PC-9 (cell line): ENCODE data around the gene MAS1L.

ENCODE experiments used
- EZH2 ChIP-seq: fragments of 200-600 bp; sonication (generic); IDR thresholded peaks from 2 replicates; pipeline ENCODE4 v1.8.0; 2017; ENCODE audit warnings: antibody characterized with exemption, low read depth
- TF ChIP-seq, protein P1 (sequence below): fragments of 200-600 bp; sonication (generic); conservative IDR thresholded peaks from 2 replicates; pipeline ENCODE4 v1.6.1; 2017; ENCODE audit warnings: mixed run types, antibody characterized with exemption, mild to moderate bottlenecking, moderate library complexity

DNA sequence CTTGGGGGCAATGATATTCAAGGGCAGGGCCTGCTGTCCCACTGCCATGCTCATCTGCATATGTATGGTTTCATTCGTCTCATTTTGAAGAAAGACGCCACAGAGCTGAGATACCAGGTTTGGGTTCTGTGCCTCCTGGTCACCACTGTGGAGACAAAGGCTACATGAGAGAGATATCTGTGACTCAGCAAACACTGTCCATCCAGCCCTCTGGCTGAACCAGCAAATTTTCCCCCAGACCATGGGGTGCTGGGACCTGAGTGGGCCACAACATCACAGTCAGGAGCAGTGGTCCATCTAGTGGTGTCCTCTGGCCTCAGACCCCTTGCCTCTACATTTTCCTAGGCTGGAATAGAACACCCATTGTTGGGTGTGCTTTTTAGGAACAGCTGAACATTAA lies at the start of gene MAS1L:
- TF ChIP-seq, protein P1, sequence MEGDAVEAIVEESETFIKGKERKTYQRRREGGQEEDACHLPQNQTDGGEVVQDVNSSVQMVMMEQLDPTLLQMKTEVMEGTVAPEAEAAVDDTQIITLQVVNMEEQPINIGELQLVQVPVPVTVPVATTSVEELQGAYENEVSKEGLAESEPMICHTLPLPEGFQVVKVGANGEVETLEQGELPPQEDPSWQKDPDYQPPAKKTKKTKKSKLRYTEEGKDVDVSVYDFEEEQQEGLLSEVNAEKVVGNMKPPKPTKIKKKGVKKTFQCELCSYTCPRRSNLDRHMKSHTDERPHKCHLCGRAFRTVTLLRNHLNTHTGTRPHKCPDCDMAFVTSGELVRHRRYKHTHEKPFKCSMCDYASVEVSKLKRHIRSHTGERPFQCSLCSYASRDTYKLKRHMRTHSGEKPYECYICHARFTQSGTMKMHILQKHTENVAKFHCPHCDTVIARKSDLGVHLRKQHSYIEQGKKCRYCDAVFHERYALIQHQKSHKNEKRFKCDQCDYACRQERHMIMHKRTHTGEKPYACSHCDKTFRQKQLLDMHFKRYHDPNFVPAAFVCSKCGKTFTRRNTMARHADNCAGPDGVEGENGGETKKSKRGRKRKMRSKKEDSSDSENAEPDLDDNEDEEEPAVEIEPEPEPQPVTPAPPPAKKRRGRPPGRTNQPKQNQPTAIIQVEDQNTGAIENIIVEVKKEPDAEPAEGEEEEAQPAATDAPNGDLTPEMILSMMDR = no peak
- TF ChIP-seq EZH2 = no peak
